Activated CD4-positive, alpha-beta T cell treated with anti-CD3 and anti-CD28 coated beads for 24 hours (primary cell): ENCODE results near the gene TCTN1.
"Not testable (repeated sequence)": the region's sequence is repeated elsewhere in the genome, so short reads cannot be mapped to it uniquely, and the experiment has no call there.

Source experiments
- DNase-seq, 2 donors: peaks; one replicate each; pipeline ENCODE4 v3.0.0-alpha.2; 2020; ENCODE audit warnings: low read depth in 2 of 2

Gene TCTN1

GRCh38 chr12:110613771-110614684 lies at the start of gene TCTN1:
Gene TCTN1 (plus strand): TSS chr12:110614129. CDS start chr12:110614183, 54 bp downstream.
- DNase-seq, result peak; percentile 96 to 97

DNA sequence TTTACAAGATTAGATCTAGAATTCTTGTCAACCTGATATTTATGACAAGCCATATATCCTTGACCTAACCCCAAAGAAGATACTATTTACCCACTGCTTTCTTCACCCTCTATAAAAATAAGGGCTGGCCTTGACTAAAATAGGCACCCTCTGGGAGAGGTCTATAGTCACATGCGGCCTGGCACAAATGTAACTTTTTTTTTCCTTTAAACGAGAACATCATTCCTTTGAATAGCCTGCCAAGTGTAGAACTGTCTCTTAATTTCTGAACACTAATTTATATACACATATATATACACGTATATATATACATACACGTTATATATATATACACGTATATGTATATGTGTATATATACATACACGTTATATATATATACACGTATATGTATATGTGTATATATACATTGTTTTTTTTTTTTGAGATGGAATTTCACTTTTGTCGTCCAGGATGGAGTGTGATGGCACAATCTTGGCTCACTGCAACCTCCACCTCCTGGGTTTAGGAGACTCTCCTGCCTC lies 49.4 kb upstream of the TCTN1 start:
- no peak for DNase-seq

- DNase-seq, result no peak
Observed at GRCh38 chr12:110565894-110566871, 47.7 kb upstream of the TCTN1 start.

DNA sequence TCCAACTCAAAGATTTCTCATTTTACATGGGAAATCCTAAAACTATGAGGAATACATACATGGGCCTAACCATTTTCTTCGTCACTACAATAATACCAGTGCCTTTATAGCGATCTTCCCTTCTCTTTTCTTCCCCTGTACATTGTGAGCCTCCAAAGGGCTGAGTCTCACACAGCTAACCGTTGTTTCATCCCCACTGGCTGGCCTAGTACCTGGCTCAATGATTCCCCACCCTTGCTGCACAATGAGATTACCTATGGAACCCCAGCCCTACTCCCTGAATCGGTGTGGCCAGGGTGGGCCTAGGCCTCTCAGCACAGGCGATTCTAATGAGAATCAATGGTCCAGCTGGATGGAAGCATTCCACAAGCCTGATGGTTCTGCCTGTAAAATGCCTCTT lies 46.9 kb upstream of the TCTN1 start:
- no peak for DNase-seq

- no peak for DNase-seq
Observed at GRCh38 chr12:110568752-110569151, 45.2 kb upstream of the TCTN1 start.

- not testable (repeated sequence) for DNase-seq
Observed at GRCh38 chr12:110569838-110570237, 44.1 kb upstream of the TCTN1 start.

- DNase-seq, result not testable (repeated sequence)
Observed at GRCh38 chr12:110570798-110571197, 43.1 kb upstream of the TCTN1 start.

GRCh38 chr12:110574044-110574443 lies 39.9 kb upstream of the TCTN1 start:
- no peak for DNase-seq

GRCh38 chr12:110574717-110575230 lies 39.2 kb upstream of the TCTN1 start:
- not testable (repeated sequence) for DNase-seq

- DNase-seq, result no peak
Observed at GRCh38 chr12:110575326-110575725, 38.6 kb upstream of the TCTN1 start.

GRCh38 chr12:110576504-110576903 lies 37.4 kb upstream of the TCTN1 start:
- DNase-seq, result no peak

GRCh38 chr12:110577864-110578693 lies 35.9 kb upstream of the TCTN1 start:
- no peak for DNase-seq

DNA sequence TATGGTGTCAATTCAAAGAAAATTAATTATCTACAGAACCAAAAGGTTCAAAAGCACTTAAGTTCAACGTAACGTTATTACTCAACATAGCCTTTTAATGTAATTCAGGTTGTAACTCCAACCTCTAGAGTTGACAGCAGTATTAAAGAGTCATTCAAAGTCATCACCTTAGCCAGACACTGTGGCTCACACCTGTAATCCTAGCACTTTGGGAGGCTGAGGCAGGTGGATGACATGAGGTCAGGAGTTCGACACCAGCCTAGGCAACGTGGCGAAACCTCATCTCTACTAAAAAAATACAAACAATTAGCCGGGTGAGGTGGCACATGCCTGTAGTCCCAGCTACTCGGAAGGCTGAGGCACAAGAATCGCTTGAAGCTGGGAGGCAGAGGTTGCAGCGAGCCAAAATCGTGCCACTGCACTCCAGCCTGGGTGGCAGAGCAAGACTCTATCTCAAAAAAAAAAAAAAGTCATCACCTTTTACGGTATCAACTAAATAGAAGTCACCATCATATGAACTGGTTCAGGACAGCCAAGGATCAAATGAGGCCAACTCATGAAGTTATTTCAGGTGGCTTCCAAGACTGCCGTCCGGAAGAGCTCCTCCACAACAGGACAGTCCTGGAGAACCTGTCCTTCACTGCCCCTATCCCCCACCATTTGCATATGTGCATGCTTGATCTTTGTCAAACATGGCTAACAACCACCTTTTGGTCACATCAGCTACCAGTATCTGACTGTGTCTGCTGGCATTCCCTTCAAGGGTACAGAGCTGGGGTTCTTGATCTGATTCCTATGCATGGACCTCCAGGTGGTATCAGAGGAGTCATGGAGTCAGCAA lies 35.0 kb upstream of the TCTN1 start:
- no peak for DNase-seq

DNA sequence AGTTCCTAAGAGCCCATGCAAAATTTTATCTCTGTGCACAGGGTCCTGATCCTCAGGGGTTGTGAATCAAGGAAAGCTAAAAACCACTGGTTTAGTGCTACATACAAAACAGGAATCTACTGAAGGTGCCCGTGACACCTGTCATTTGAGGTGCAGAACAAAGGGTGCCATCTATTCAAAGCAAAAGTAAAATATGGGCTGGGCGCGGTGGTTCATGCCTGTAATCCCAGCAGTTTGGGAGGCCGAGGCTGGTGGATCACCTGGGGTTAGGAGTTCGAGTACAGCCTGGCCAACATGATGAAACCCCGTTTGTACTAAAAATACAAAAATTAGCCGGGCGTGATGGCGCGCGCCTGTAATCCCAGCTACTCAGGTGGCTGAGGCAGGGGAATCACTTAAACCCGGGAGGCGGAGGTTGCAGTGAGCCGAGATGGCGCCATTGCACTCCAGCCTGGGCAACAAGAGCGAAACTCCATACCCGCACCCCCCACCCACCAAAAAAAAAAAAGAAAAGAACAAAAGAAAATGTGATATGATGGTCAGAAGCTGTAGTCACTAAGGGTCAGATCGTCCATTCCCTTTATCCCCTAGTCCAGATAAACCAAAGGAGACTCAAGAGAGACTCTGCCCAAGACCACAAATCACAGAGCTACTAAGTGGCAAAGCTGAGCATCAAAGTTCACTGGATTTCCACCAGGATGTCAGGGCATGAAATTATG lies 34.2 kb upstream of the TCTN1 start:
- no peak for DNase-seq

- no peak for DNase-seq
Observed at GRCh38 chr12:110581931-110582275, 32.0 kb upstream of the TCTN1 start.

- DNase-seq, result peak; percentile 58 to 66
Observed at GRCh38 chr12:110582276-110583136, 31.4 kb upstream of the TCTN1 start.

GRCh38 chr12:110583137-110584059 lies 30.5 kb upstream of the TCTN1 start, which contains the start of gene PPTC7:
Gene PPTC7 (minus strand): TSS chr12:110583318. CDS start chr12:110583031, 287 bp downstream.
- peak; percentile 96 for DNase-seq
